Measurements from ENCODE around the gene KCNMA1.

Gene KCNMA1

GRCh38 chr10:77068272-77068671 lies 569.3 kb downstream of the KCNMA1 start:
- Histone ChIP-seq H2AK5ac (ENCODE audit: low read depth, low read length) (no peak overlapping the region), H3K9ac (ENCODE audit: low read depth, low read length, poor library complexity) (no peak overlapping the region), H2BK12ac (ENCODE audit: low read length) (no peak overlapping the region), H3K27ac (replicated peaks; ENCODE audit: low read length) (no peak overlapping the region), H3K4me2 (ENCODE audit: insufficient read depth, low read length, poor library complexity, severe bottlenecking) (no peak overlapping the region), H3K23ac (ENCODE audit: low read depth, low read length, poor library complexity) (no peak overlapping the region), H3K9me3 (replicated peaks in 1 of 2; ENCODE audit: control insufficient read depth in 2 of 2, insufficient read depth in 1 of 2, low read depth in 1 of 2, low read length in 2 of 2) (no peaks in the 10 kb centered on the region), H3K14ac (ENCODE audit: low read length) (no peak overlapping the region), H3K18ac (ENCODE audit: low read length) (no peak overlapping the region), H3K27me3 (ENCODE audit: control insufficient read depth in 3 of 3, insufficient read depth in 3 of 3, low read depth in 1 of 3, low read length in 3 of 3) (peaks cover 0 to 4% (median 0%) of the 10 kb centered on the region in 3 experiments), H3K4ac (ENCODE audit: low read length) (no peak overlapping the region), H3K36me3 (replicated peaks in 1 of 2; ENCODE audit: control insufficient read depth in 2 of 2, insufficient read depth in 2 of 2, low read length in 2 of 2) (no peaks in the 10 kb centered on the region), H4K91ac (ENCODE audit: low read depth, low read length, poor library complexity) (no peak overlapping the region), H2BK5ac (ENCODE audit: low read length) (no peak overlapping the region), H4K8ac (ENCODE audit: low read depth, low read length) (no peak overlapping the region), H2AFZ (ENCODE audit: low read length) (no peak overlapping the region), H2BK120ac (ENCODE audit: low read depth, low read length) (no peak overlapping the region), H3K4me1 (ENCODE audit: control insufficient read depth in 2 of 2, insufficient read depth in 1 of 2, low read depth in 1 of 2, low read length in 2 of 2) (no peaks in the 10 kb centered on the region), H3K79me1 (ENCODE audit: low read depth, low read length) (no peaks in the 10 kb centered on the region), H2BK15ac (ENCODE audit: low read length) (no peak overlapping the region), H3K4me3 (ENCODE audit: low read length in 2 of 2) (no peak overlapping the region)
- no peak for DNase-seq (ENCODE audit: low spot score)
- no CpG with 5 or more reads among the region's 4 CpGs for WGBS, 2 donors (ENCODE audit: extremely low coverage in 2 of 2, insufficient read length in 2 of 2, insufficient replicate concordance in 1 of 2)

GRCh38 chr10:77062381-77062780 lies 575.2 kb downstream of the KCNMA1 start:
- Histone ChIP-seq H3K4ac (ENCODE audit: low read length) (no peak overlapping the region), H4K8ac (ENCODE audit: low read depth, low read length) (no peak overlapping the region), H2AK5ac (ENCODE audit: low read depth, low read length) (no peak overlapping the region), H3K4me1 (ENCODE audit: control insufficient read depth in 2 of 2, insufficient read depth in 1 of 2, low read depth in 1 of 2, low read length in 2 of 2) (no peaks in the 10 kb centered on the region), H3K79me1 (ENCODE audit: low read depth, low read length) (no peaks in the 10 kb centered on the region), H3K4me3 (ENCODE audit: low read length in 2 of 2) (no peak overlapping the region), H3K27me3 (ENCODE audit: control insufficient read depth in 3 of 3, insufficient read depth in 3 of 3, low read depth in 1 of 3, low read length in 3 of 3) (no peaks in the 10 kb centered on the region), H2BK15ac (ENCODE audit: low read length) (no peak overlapping the region), H2AFZ (ENCODE audit: low read length) (no peak overlapping the region), H3K36me3 (replicated peaks in 1 of 2; ENCODE audit: control insufficient read depth in 2 of 2, insufficient read depth in 2 of 2, low read length in 2 of 2) (no peaks in the 10 kb centered on the region), H3K14ac (ENCODE audit: low read length) (no peak overlapping the region), H3K9ac (ENCODE audit: low read depth, low read length, poor library complexity) (no peak overlapping the region), H3K18ac (ENCODE audit: low read length) (no peak overlapping the region), H4K91ac (ENCODE audit: low read depth, low read length, poor library complexity) (no peak overlapping the region), H3K23ac (ENCODE audit: low read depth, low read length, poor library complexity) (no peak overlapping the region), H3K9me3 (replicated peaks in 1 of 2; ENCODE audit: control insufficient read depth in 2 of 2, insufficient read depth in 1 of 2, low read depth in 1 of 2, low read length in 2 of 2) (no peaks in the 10 kb centered on the region), H2BK120ac (ENCODE audit: low read depth, low read length) (no peak overlapping the region), H3K27ac (replicated peaks; ENCODE audit: low read length) (no peak overlapping the region), H3K4me2 (ENCODE audit: insufficient read depth, low read length, poor library complexity, severe bottlenecking) (no peak overlapping the region), H2BK12ac (ENCODE audit: low read length) (no peak overlapping the region), H2BK5ac (ENCODE audit: low read length) (no peak overlapping the region)
- DNase-seq (ENCODE audit: low spot score): no peak
- whole genome bisulfite sequencing, 2 donors (ENCODE audit: extremely low coverage in 2 of 2, insufficient read length in 2 of 2, insufficient replicate concordance in 1 of 2): no CpG with 5 or more reads among the region's 3 CpGs

GRCh38 chr10:77060913-77061312 lies 576.7 kb downstream of the KCNMA1 start:
- Histone ChIP-seq H2BK5ac (ENCODE audit: low read length) (no peak overlapping the region), H3K4me1 (ENCODE audit: control insufficient read depth in 2 of 2, insufficient read depth in 1 of 2, low read depth in 1 of 2, low read length in 2 of 2) (no peaks in the 10 kb centered on the region), H3K23ac (ENCODE audit: low read depth, low read length, poor library complexity) (no peak overlapping the region), H3K9me3 (replicated peaks in 1 of 2; ENCODE audit: control insufficient read depth in 2 of 2, insufficient read depth in 1 of 2, low read depth in 1 of 2, low read length in 2 of 2) (no peaks in the 10 kb centered on the region), H4K8ac (ENCODE audit: low read depth, low read length) (no peak overlapping the region), H3K9ac (ENCODE audit: low read depth, low read length, poor library complexity) (no peak overlapping the region), H3K36me3 (replicated peaks in 1 of 2; ENCODE audit: control insufficient read depth in 2 of 2, insufficient read depth in 2 of 2, low read length in 2 of 2) (no peaks in the 10 kb centered on the region), H2AK5ac (ENCODE audit: low read depth, low read length) (no peak overlapping the region), H3K4ac (ENCODE audit: low read length) (no peak overlapping the region), H3K4me2 (ENCODE audit: insufficient read depth, low read length, poor library complexity, severe bottlenecking) (no peak overlapping the region), H2AFZ (ENCODE audit: low read length) (no peak overlapping the region), H3K18ac (ENCODE audit: low read length) (no peak overlapping the region), H3K79me1 (ENCODE audit: low read depth, low read length) (no peaks in the 10 kb centered on the region), H2BK15ac (ENCODE audit: low read length) (no peak overlapping the region), H4K91ac (ENCODE audit: low read depth, low read length, poor library complexity) (no peak overlapping the region), H3K27me3 (ENCODE audit: control insufficient read depth in 3 of 3, insufficient read depth in 3 of 3, low read depth in 1 of 3, low read length in 3 of 3) (no peaks in the 10 kb centered on the region), H3K14ac (ENCODE audit: low read length) (no peak overlapping the region), H2BK12ac (ENCODE audit: low read length) (no peak overlapping the region), H3K27ac (replicated peaks; ENCODE audit: low read length) (no peak overlapping the region), H3K4me3 (ENCODE audit: low read length in 2 of 2) (no peak overlapping the region), H2BK120ac (ENCODE audit: low read depth, low read length) (no peak overlapping the region)
- DNase-seq (ENCODE audit: low spot score): no peak
- no CpG with 5 or more reads among the region's 2 CpGs for WGBS, 2 donors (ENCODE audit: extremely low coverage in 2 of 2, insufficient read length in 2 of 2, insufficient replicate concordance in 1 of 2)

GRCh38 chr10:77056650-77057049 lies 581.0 kb downstream of the KCNMA1 start:
- H3K27me3 ChIP-seq (ENCODE audit: control insufficient read depth in 3 of 3, insufficient read depth in 3 of 3, low read depth in 1 of 3, low read length in 3 of 3): no peaks in the 10 kb centered on the region
- H3K4me2 ChIP-seq (ENCODE audit: insufficient read depth, low read length, poor library complexity, severe bottlenecking): no peak overlapping the region
- no peaks in the 10 kb centered on the region for H3K4me1 ChIP-seq (ENCODE audit: control insufficient read depth in 2 of 2, insufficient read depth in 1 of 2, low read depth in 1 of 2, low read length in 2 of 2)
- no peak overlapping the region for H2AK5ac ChIP-seq (ENCODE audit: low read depth, low read length)
- no peaks in the 10 kb centered on the region for H3K36me3 ChIP-seq (replicated peaks in 1 of 2; ENCODE audit: control insufficient read depth in 2 of 2, insufficient read depth in 2 of 2, low read length in 2 of 2)
- no peak overlapping the region for H3K4ac ChIP-seq (ENCODE audit: low read length)
- H2AFZ ChIP-seq (ENCODE audit: low read length): no peak overlapping the region
- no peak overlapping the region for H3K18ac ChIP-seq (ENCODE audit: low read length)
- H3K23ac ChIP-seq (ENCODE audit: low read depth, low read length, poor library complexity): no peak overlapping the region
- H2BK15ac ChIP-seq (ENCODE audit: low read length): no peak overlapping the region
- no peak for DNase-seq (ENCODE audit: low spot score)
- no peaks in the 10 kb centered on the region for H3K9me3 ChIP-seq (replicated peaks in 1 of 2; ENCODE audit: control insufficient read depth in 2 of 2, insufficient read depth in 1 of 2, low read depth in 1 of 2, low read length in 2 of 2)
- H4K91ac ChIP-seq (ENCODE audit: low read depth, low read length, poor library complexity): no peak overlapping the region
- H2BK120ac ChIP-seq (ENCODE audit: low read depth, low read length): no peak overlapping the region
- H3K9ac ChIP-seq (ENCODE audit: low read depth, low read length, poor library complexity): no peak overlapping the region
- no peak overlapping the region for H4K8ac ChIP-seq (ENCODE audit: low read depth, low read length)
- WGBS, 2 donors (ENCODE audit: extremely low coverage in 2 of 2, insufficient read length in 2 of 2, insufficient replicate concordance in 1 of 2): no CpG with 5 or more reads among the region's 2 CpGs
- no peak overlapping the region for H2BK12ac ChIP-seq (ENCODE audit: low read length)
- no peak overlapping the region for H2BK5ac ChIP-seq (ENCODE audit: low read length)
- no peaks in the 10 kb centered on the region for H3K79me1 ChIP-seq (ENCODE audit: low read depth, low read length)
- no peak overlapping the region for H3K27ac ChIP-seq (replicated peaks; ENCODE audit: low read length)
- H3K14ac ChIP-seq (ENCODE audit: low read length): no peak overlapping the region
- H3K4me3 ChIP-seq (ENCODE audit: low read length in 2 of 2): no peak overlapping the region

All from neuronal stem cell (in vitro differentiated cells).